SKM-1 (cell line): ENCODE results near the gene THRB.
"Not testable (repeated sequence)": the region's sequence is repeated elsewhere in the genome, so short reads cannot be mapped to it uniquely, and the experiment has no call there.

Experiments
- DNase-seq: peaks from one replicate; lab custom pipeline; 2025; ENCODE audit not compliant: unreplicated experiment; lab: John Stamatoyannopoulos, UW

The THRB gene

DNA sequence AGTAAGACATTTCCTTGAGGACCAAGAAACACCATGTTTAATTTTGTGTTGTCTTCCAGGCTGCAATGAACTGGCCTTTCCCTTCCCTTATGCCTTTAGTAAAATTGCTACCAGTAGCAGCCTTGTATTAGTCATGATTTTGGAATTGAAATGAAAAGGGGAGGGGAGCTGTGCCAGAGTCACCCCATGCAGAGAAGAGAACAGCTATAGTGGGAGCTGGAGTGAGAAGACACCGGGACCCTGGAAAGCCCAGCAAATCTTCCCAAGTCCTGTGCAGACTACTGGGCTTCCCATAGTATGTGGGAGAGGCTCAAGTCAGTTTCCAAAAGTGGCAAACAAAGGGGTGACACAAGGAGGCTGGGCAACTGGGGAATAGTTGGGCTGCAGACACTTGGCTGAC lies 371.1 kb downstream of the THRB start:
- no peak for DNase-seq

DNA sequence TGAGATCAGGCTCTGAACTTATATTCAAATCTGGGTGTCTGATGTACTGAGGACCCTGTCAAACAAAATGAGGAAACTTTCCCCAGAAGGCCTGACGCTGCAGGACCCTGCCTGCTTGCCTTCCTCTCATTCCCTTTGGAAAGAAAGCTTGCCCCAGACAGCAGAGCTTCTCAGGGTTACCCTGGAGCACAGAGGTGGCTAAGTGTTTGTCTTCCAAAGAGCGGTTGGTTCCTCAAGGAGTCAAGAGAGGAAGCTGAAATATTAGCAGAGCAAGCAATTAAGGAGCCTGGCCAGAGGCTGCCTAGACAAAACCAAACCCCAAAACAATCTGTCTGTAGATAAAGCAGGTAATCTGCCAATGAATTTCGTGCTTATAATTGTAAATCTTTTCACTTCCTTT lies 374.2 kb downstream of the THRB start:
- no peak for DNase-seq

DNA sequence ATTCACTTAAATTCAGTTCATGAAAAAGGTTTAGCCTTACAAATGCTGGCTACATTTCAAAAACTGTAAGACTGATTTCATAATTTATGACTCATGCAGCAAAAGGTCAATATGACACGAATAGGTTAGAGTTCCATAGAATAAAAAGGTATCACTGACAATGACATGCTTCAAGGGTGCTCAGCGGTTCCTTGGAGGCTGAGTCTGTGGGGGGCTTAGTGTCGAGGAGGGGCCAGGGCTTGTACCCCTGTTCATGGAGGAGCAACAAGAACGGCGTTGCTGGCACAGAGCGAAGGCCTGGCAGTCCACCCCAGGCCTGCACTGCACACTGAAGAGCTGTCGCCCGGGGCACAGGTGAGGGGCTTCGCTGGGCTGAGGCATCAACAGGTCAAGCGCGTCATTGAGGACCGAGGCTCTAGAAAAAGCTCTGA lies 375.3 kb downstream of the THRB start:
- no peak for DNase-seq

DNA sequence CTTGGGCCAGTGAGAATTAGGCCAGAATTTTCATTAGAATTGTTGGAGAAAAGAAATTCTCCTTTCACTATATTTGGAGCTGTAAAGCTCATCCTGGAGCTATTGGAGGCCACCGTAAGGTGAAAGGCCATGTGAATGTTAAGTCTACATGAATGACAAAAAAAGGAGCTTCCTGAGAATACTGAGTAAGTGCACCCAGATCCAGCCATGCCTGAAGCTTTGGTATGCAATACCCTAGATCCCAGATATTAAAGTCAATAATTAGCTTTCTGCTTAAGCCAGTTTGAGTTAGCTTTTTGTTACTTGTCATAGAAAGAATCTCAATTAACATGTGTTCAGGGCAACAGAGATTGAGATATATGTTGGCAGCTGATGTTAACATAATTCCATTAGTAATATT lies 377.1 kb downstream of the THRB start:
- DNase-seq = no peak

DNA sequence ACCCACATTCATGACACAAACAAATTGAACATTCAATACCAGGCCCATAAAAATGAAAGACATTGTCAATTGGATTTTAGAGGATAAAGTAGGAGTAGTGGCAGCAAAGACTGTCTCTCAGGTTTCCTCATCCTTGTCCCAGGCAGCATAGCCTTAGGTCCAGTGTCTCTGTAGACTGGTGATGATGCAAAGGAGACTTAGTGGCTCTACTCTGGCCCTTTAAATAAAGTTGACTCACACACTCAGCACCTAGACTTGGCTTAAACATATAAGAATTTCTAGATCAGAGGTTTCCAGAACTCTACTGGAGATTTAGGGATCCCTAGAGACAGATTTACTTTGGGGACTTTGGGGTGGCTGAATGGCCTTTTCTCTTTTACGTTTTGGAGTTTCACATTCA lies 382.9 kb downstream of the THRB start:
- no peak for DNase-seq

DNA sequence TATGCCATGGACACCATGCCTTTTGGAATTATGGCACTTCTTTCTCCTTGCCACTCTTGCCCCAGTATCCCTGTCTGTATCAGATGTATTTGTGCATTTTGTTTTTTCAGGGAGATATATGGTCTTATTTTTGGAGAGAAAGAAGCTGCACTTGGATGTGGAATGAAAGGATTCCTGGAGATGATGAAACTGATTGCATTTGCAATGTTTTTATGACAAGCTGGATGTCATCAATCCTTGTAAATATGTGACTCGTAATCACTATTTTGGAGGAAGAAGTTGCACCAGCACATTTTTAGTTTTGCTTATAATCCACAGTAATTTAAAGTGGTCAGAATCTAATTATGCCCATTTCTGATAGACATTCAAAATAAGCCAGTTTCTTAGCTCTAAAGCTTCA lies 384.6 kb downstream of the THRB start:
- no peak for DNase-seq

DNA sequence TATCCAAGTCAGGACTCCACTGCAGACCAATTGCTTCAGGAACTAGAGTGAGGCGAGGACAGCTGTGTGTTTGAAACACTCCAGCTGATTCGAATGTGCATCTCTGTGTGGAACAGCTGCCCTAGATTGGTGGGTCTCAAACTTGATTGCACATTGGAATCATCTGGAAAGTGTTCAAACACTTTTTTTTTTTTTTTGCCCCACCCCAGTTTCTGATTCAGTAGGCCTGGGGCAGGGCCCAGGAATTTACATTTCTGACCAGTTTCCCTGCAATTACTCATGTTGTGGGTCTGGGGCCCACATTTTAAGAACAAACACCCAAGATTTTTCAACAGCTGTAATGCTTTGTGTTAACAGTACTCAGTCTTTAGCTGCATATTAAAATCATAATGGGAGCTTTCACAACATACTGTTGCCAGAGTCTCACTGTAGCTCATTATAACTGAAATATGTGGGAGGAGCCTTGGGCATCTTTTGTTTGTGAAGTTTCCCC lies 392.9 kb downstream of the THRB start:
- DNase-seq = no peak

DNA sequence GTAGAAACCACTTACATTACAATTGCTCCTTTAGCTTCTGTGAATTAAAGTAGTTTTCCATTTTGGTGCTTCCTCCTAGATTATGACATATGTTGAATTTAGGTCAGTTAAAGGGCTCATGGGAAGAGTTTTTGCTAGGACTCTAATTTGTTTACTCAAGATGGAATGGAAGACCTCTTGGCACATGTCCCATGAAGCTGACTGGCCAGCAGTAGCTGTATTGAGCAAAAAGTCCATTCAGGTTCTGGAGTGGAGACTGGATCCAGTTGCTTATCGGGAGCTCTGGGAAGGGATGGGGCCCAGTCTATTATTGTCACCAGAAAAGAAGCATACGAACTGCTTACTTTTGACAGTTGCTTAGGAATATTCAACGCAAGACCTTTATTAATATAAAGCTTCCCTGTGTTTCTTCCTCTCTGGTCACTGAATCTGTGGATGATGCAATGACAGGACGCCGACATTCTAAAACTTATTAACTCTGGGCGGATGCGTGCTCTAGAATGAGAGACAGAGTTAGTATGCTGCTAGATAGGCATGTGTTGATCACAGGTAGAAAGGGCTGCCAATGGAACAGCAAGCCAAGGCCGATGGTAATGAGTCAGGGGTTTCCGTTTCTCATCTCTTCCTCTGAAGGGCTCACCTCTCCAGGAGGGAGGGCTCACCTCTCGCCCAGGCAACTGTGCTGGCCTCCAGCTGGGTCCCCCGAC lies 393.8 kb downstream of the THRB start:
- DNase-seq = no peak

DNA sequence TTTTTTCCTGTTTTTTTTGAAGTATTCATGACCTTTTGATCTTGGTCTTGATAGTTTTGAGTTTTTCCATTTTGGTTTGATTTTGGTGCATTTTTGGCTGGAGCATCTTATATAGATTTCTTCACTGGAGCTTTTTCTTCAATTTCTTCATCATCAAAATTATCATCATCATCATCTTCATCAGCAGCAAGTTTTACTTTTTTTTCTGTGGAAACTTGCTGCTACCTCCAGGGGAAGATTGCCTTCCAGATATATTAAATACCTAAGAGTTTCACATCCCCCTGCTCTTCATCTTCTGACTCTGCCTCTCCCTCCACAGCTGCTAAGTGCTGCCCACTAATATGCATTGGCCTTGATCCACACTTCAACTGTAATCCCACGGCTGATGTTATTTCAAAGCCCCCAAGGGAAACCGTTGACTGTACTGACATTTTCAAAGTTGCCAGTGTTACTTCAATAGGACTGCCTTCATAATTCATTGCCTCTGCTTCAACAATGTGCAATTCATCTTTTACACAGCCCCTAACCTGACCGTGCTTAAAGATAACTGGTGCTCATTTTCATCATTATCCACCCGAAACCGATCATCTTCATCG lies 397.9 kb downstream of the THRB start:
- DNase-seq = no peak

DNA sequence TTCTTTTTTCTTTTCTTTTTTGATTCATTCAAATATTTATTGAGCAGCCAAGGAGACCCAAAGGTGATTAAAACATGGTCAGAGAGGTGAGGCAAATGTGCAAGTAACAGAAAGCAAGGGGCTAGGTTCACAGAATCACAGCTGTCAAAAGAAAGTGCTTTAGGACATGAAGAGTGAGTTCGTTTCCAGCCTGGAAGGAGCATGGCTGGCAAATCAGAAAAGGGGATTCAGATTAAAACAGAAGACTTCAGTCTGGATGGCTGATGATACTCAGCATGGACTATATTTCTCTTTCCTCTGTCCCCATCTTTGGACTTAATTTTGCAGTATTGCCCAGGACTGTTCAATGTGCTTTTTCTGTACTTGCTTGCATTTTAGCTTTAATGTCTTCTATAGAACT lies 398.4 kb downstream of the THRB start:
- no peak for DNase-seq

DNA sequence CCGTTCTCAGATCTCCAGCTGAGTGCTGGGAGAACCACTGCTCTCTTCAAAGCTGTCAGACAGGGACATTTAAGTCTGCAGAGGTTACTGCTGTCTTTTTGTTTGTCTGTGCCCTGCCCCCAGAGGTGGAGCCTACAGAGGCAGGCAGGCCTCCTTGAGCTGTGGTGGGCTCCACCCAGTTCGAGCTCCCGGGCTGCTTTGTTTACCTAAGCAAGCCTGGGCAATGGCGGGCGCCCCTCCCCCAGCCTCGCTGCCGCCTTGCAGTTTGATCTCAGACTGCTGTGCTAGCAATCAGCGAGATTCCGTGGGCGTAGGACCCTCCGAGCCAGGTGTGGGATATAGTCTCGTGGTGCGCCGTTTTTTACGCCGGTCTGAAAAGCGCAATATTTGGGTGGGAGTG lies 399.8 kb downstream of the THRB start:
- not testable (repeated sequence) for DNase-seq

DNA sequence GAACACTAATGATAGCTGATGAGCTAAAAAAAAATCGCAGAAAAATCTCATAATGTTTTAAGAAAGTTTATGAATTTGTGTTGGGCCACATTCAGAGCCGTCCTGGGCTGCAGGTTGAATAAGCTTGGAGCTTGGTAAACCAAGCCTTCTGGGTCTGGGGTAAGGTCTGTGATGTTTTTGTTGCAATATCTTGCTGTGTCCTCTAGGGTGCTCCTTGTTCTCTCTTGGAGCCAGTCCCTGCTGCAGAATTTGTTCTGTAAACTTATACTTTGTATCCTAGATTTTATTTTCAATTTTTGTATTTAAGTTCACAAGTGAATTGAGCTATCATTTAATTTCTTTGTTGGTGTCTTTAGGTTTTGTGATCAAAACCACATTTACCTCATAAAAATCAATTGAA lies 405.9 kb downstream of the THRB start:
- no peak for DNase-seq

DNA sequence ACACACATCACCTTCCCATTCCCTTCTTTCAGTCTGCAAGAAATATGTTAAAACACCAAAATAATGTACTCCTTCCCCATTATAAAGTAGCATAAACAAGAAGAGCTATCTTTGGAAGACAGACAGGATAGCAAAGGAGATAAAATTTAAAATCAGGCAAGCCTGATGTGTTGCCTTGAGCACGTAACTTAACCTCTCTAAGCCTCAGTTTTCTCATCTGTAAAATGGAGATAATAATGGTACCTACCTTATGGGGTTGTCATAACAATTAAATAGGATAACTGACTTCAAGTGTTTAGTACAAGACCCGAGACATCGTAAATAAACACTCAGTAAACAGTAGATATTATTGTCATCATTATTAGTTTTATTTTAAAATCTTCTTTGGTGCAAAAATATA lies 407.2 kb downstream of the THRB start:
- DNase-seq = no peak

DNA sequence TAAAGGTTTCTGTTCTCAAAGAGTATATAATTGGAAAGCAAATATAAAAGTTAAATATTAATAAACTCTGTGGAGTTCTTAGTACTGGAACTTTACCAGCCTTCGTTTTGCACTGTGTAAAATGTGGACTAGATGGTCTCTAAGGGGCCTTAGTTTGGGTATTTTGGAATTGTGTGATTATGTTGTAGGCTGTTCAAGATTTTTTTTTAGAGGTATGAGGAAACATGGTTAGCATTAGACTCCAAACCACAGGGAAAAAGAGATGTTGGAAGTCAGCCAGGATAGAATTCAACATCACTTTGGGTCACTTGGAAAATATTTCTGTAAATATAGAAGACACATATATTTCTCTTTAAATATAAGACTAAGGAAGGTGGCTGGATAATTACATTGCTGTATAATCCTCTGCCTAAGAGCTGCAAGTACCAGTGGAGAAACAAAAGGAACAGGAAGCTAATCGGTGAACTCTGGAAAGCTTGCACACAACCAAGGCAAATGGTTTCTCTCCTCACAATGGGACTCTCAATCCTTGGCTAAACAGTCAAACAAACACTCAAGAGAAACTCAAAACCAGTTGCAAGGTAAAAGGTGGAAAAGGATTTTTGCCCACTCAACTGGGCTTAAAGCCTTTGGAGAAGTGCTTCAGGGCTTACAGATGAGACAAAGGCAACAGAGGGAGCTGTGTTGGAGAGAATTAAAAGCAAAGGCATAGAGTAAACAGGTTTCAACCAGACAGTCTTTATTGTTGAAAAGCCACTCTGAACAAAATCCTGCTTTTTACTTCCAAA lies 407.8 kb downstream of the THRB start:
- DNase-seq = no peak

DNA sequence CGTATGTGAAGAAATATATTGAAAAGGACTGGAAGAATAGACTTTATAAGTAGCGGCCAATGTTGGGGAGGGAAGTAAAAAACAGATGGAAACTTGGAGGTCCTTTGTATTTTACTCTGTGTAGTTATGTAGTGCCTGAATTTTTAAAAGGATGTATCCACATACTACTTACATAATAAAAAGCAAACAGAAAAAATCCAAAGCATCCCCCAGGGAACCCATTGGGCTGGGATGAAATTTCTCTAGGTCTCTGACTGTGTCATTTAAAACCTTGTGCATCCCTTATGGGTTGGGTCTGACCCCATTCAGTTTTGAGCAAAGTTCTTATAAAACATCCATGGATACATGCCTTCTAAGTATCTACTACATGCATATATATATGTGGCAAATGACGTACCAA lies 408.4 kb downstream of the THRB start:
- no peak for DNase-seq

DNA sequence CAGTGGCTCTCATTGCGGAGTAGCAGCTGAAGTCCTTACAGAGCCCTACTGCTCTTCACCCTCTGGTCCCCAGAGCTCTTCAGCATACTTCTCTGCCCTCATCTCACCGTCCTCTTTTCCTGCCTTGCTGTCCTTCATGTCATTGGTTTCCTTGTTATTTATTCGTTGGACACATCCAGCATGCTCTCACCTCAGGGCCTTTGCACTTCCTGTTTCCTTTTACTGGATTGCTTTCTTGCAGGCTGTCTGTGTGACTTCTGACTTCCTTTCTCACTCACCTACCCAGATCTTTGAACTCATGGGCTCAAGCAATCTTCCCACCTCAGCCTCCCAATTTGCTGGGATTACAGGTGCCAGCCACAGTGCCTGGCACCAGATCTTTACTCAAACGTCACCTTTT lies 422.5 kb downstream of the THRB start:
- no peak for DNase-seq

DNA sequence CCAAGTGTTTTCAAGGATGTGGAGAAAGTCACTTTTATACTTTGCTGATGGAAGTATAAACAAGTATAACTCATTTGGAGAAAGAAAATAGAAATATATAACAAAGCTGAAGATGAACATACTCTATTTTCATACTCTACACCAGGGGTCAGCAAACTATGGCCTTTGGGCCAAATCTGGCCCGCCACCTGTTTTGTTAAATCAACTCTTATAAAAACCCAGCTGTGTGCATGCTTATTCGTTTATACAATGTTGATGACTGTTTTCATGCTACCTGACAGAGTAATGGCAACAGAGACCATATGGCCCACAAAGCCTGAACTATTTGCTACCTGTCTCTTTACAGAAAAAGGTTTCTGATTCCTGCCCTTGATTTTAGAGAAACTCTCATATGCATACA lies 425.6 kb downstream of the THRB start:
- DNase-seq = no peak

DNA sequence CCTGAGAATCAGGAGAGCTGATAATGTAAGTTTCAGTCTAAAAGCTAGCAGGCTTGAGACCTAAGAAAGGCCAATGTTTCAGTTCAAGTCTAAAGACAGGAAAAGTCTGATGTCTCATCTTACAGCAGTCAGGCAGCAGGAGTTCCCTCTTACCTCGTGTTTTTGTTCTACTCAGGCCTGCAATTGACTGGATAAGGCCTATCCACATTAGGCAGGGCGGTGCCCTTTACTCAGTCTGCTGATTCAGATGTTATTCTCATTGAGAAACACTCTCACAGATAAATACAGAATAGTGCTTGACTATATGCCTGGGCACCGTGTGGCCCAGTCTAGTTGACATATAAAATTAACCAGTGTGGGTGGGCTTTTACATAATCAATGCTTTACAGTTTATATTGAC lies 427.2 kb downstream of the THRB start:
- DNase-seq = no peak
